ENCODE measurements around the gene CFAP107.

Gene CFAP107

GRCh38 chr1:12770620-12771019, 24.6 kb downstream of the CFAP107 start:
- 72% methylated on average over 2 of the region's 2 CpGs for WGBS
- Histone ChIP-seq H3K4me1 (ENCODE audit: control insufficient read depth, insufficient read depth, low read depth, low read length) (no peaks in the 10 kb centered on the region), H4K91ac (ENCODE audit: low read length) (no peak overlapping the region), H3K36me3 (ENCODE audit: control insufficient read depth in 1 of 2, insufficient read depth in 2 of 2, low read depth in 1 of 2, low read length in 2 of 2) (no peaks in the 10 kb centered on the region), H4K8ac (ENCODE audit: low read length) (no peak overlapping the region), H3K23ac (ENCODE audit: low read length in 2 of 2) (no peak overlapping the region), H2AK5ac (ENCODE audit: low read length, severe bottlenecking) (no peak overlapping the region), H2BK15ac (ENCODE audit: low read depth, poor library complexity, severe bottlenecking) (no peak overlapping the region), H3K4me3 (ENCODE audit: insufficient read depth in 1 of 2, low read depth in 1 of 2, low read length in 2 of 2) (no peak overlapping the region), H3K4me2 (ENCODE audit: low read length, poor library complexity, severe bottlenecking) (no peak overlapping the region), H2BK5ac (ENCODE audit: low read depth, low read length, poor library complexity, severe bottlenecking) (no peak overlapping the region), H2BK120ac (ENCODE audit: low read depth, low read length) (no peak overlapping the region), H3K79me1 (replicated peaks; ENCODE audit: low read length, poor library complexity, severe bottlenecking) (no peaks in the 10 kb centered on the region), H3K14ac (ENCODE audit: low read length in 2 of 2) (no peak overlapping the region), H3K9ac (ENCODE audit: low read length) (no peak overlapping the region), H3K18ac (ENCODE audit: low read depth in 1 of 2, low read length in 2 of 2) (no peak overlapping the region), H3K4ac (ENCODE audit: low read depth in 1 of 2, low read length in 2 of 2) (no peak overlapping the region), H3K27me3 (ENCODE audit: control insufficient read depth in 1 of 2, insufficient read depth in 1 of 2, low read length in 2 of 2) (peaks cover 0 to 14% of the 10 kb centered on the region in 2 experiments), H2AFZ (ENCODE audit: low read depth, low read length) (no peak overlapping the region), H3K9me3 (ENCODE audit: control insufficient read depth, low read length) (no peaks in the 10 kb centered on the region), H3K27ac (ENCODE audit: low read length, poor library complexity, severe bottlenecking) (no peak overlapping the region), H2BK12ac (ENCODE audit: low read length in 2 of 2) (no peak overlapping the region)
- DNase-seq = no peak

- Histone ChIP-seq H2AK5ac (ENCODE audit: low read length, severe bottlenecking) (no peak overlapping the region), H4K8ac (ENCODE audit: low read length) (no peak overlapping the region), H3K4me2 (ENCODE audit: low read length, poor library complexity, severe bottlenecking) (no peak overlapping the region), H3K9ac (ENCODE audit: low read length) (no peak overlapping the region), H2BK15ac (ENCODE audit: low read depth, poor library complexity, severe bottlenecking) (no peak overlapping the region), H2BK120ac (ENCODE audit: low read depth, low read length) (no peak overlapping the region), H3K27ac (ENCODE audit: low read length, poor library complexity, severe bottlenecking) (no peak overlapping the region), H3K4ac (ENCODE audit: low read depth in 1 of 2, low read length in 2 of 2) (no peak overlapping the region), H2AFZ (ENCODE audit: low read depth, low read length) (no peak overlapping the region), H2BK12ac (ENCODE audit: low read length in 2 of 2) (no peak overlapping the region), H3K18ac (ENCODE audit: low read depth in 1 of 2, low read length in 2 of 2) (no peak overlapping the region), H3K23ac (ENCODE audit: low read length in 2 of 2) (no peak overlapping the region), H4K91ac (ENCODE audit: low read length) (no peak overlapping the region), H3K9me3 (ENCODE audit: control insufficient read depth, low read length) (no peaks in the 10 kb centered on the region), H3K79me1 (replicated peaks; ENCODE audit: low read length, poor library complexity, severe bottlenecking) (no peaks in the 10 kb centered on the region), H2BK5ac (ENCODE audit: low read depth, low read length, poor library complexity, severe bottlenecking) (no peak overlapping the region), H3K27me3 (ENCODE audit: control insufficient read depth in 1 of 2, insufficient read depth in 1 of 2, low read length in 2 of 2) (peaks cover 0 to 18% of the 10 kb centered on the region in 2 experiments), H3K4me3 (ENCODE audit: insufficient read depth in 1 of 2, low read depth in 1 of 2, low read length in 2 of 2) (no peak overlapping the region), H3K14ac (ENCODE audit: low read length in 2 of 2) (no peak overlapping the region), H3K36me3 (ENCODE audit: control insufficient read depth in 1 of 2, insufficient read depth in 2 of 2, low read depth in 1 of 2, low read length in 2 of 2) (no peaks in the 10 kb centered on the region), H3K4me1 (ENCODE audit: control insufficient read depth, insufficient read depth, low read depth, low read length) (no peaks in the 10 kb centered on the region)
- DNase-seq = no peak
- WGBS = 49% methylated on average over 5 of the region's 5 CpGs
Measured at GRCh38 chr1:12771186-12771585, 25.2 kb downstream of the CFAP107 start.

- Histone ChIP-seq H3K14ac (ENCODE audit: low read length in 2 of 2) (no peak overlapping the region), H3K18ac (ENCODE audit: low read depth in 1 of 2, low read length in 2 of 2) (no peak overlapping the region), H2AK5ac (ENCODE audit: low read length, severe bottlenecking) (no peak overlapping the region), H3K23ac (ENCODE audit: low read length in 2 of 2) (no peak overlapping the region), H3K27me3 (ENCODE audit: control insufficient read depth in 1 of 2, insufficient read depth in 1 of 2, low read length in 2 of 2) (peaks cover 0 to 18% of the 10 kb centered on the region in 2 experiments), H3K9ac (ENCODE audit: low read length) (no peak overlapping the region), H3K27ac (ENCODE audit: low read length, poor library complexity, severe bottlenecking) (no peak overlapping the region), H4K8ac (ENCODE audit: low read length) (no peak overlapping the region), H2BK120ac (ENCODE audit: low read depth, low read length) (no peak overlapping the region), H3K4me3 (ENCODE audit: insufficient read depth in 1 of 2, low read depth in 1 of 2, low read length in 2 of 2) (no peak overlapping the region), H2BK12ac (ENCODE audit: low read length in 2 of 2) (no peak overlapping the region), H3K79me1 (replicated peaks; ENCODE audit: low read length, poor library complexity, severe bottlenecking) (no peaks in the 10 kb centered on the region), H4K91ac (ENCODE audit: low read length) (no peak overlapping the region), H3K4ac (ENCODE audit: low read depth in 1 of 2, low read length in 2 of 2) (no peak overlapping the region), H3K9me3 (ENCODE audit: control insufficient read depth, low read length) (no peaks in the 10 kb centered on the region), H3K36me3 (ENCODE audit: control insufficient read depth in 1 of 2, insufficient read depth in 2 of 2, low read depth in 1 of 2, low read length in 2 of 2) (no peaks in the 10 kb centered on the region), H3K4me1 (ENCODE audit: control insufficient read depth, insufficient read depth, low read depth, low read length) (no peaks in the 10 kb centered on the region), H2BK5ac (ENCODE audit: low read depth, low read length, poor library complexity, severe bottlenecking) (no peak overlapping the region), H2AFZ (ENCODE audit: low read depth, low read length) (no peak overlapping the region), H3K4me2 (ENCODE audit: low read length, poor library complexity, severe bottlenecking) (no peak overlapping the region), H2BK15ac (ENCODE audit: low read depth, poor library complexity, severe bottlenecking) (no peak overlapping the region)
- DNase-seq = no peak
- 78% methylated on average over 5 of the region's 5 CpGs for WGBS
Measured at GRCh38 chr1:12772520-12772919, 26.5 kb downstream of the CFAP107 start.

GRCh38 chr1:12773438-12773837, 27.4 kb downstream of the CFAP107 start, which contains the start of gene PRAMEF12:
Gene PRAMEF12, plus strand, starts transcription at chr1:12773738. Its CDS starts 1,130 bp downstream, at chr1:12774868.
- H3K14ac ChIP-seq (ENCODE audit: low read length in 2 of 2) = no peak within 1 kb of the TSS
- H3K9me3 ChIP-seq (ENCODE audit: control insufficient read depth, low read length) = no peaks in the 10 kb centered on the region
- no peak within 1 kb of the TSS for H3K23ac ChIP-seq (ENCODE audit: low read length in 2 of 2)
- no peak for DNase-seq
- no peaks in the 10 kb centered on the region for H3K36me3 ChIP-seq (ENCODE audit: control insufficient read depth in 1 of 2, insufficient read depth in 2 of 2, low read depth in 1 of 2, low read length in 2 of 2)
- 87% methylated on average over 5 of the region's 5 CpGs for WGBS
- no peak within 1 kb of the TSS for H2BK15ac ChIP-seq (ENCODE audit: low read depth, poor library complexity, severe bottlenecking)
- H2BK12ac ChIP-seq (ENCODE audit: low read length in 2 of 2) = no peak within 1 kb of the TSS
- peaks cover 0 to 20% of the 10 kb centered on the region in 2 experiments for H3K27me3 ChIP-seq (ENCODE audit: control insufficient read depth in 1 of 2, insufficient read depth in 1 of 2, low read length in 2 of 2)
- H2BK5ac ChIP-seq (ENCODE audit: low read depth, low read length, poor library complexity, severe bottlenecking) = no peak within 1 kb of the TSS
- H3K4ac ChIP-seq (ENCODE audit: low read depth in 1 of 2, low read length in 2 of 2) = no peak within 1 kb of the TSS
- H3K18ac ChIP-seq (ENCODE audit: low read depth in 1 of 2, low read length in 2 of 2) = no peak within 1 kb of the TSS
- H3K27ac ChIP-seq (ENCODE audit: low read length, poor library complexity, severe bottlenecking) = no peak within 1 kb of the TSS
- H2BK120ac ChIP-seq (ENCODE audit: low read depth, low read length) = no peak within 1 kb of the TSS
- no peak within 1 kb of the TSS for H4K8ac ChIP-seq (ENCODE audit: low read length)
- no peak within 1 kb of the TSS for H2AFZ ChIP-seq (ENCODE audit: low read depth, low read length)
- no peak within 1 kb of the TSS for H4K91ac ChIP-seq (ENCODE audit: low read length)
- no peak within 1 kb of the TSS for H3K4me3 ChIP-seq (ENCODE audit: insufficient read depth in 1 of 2, low read depth in 1 of 2, low read length in 2 of 2)
- H3K79me1 ChIP-seq (replicated peaks; ENCODE audit: low read length, poor library complexity, severe bottlenecking) = no peaks in the 10 kb centered on the region
- H2AK5ac ChIP-seq (ENCODE audit: low read length, severe bottlenecking) = no peak within 1 kb of the TSS
- H3K4me2 ChIP-seq (ENCODE audit: low read length, poor library complexity, severe bottlenecking) = no peak within 1 kb of the TSS
- H3K9ac ChIP-seq (ENCODE audit: low read length) = no peak within 1 kb of the TSS
- H3K4me1 ChIP-seq (ENCODE audit: control insufficient read depth, insufficient read depth, low read depth, low read length) = no peaks in the 10 kb centered on the region
